Bladder microvascular endothelial cell (primary cell): ENCODE results near the gene PPIA. TPM values are rescaled to one million over a fixed set of nuclear protein-coding genes. Genes with fewer than 3 reads are reported as not detected.

ENCODE experiments used
- total RNA-seq: library from RNA; depleted of rRNA; stranded (reverse); fragments of >200 nt; gene quantifications from 2 replicates; pipeline ENCODE4 v1.2.3, GENCODE V29; 2014

Gene PPIA
- total RNA-seq = 1,086 and 1,951 TPM in 2 replicates

DNA sequence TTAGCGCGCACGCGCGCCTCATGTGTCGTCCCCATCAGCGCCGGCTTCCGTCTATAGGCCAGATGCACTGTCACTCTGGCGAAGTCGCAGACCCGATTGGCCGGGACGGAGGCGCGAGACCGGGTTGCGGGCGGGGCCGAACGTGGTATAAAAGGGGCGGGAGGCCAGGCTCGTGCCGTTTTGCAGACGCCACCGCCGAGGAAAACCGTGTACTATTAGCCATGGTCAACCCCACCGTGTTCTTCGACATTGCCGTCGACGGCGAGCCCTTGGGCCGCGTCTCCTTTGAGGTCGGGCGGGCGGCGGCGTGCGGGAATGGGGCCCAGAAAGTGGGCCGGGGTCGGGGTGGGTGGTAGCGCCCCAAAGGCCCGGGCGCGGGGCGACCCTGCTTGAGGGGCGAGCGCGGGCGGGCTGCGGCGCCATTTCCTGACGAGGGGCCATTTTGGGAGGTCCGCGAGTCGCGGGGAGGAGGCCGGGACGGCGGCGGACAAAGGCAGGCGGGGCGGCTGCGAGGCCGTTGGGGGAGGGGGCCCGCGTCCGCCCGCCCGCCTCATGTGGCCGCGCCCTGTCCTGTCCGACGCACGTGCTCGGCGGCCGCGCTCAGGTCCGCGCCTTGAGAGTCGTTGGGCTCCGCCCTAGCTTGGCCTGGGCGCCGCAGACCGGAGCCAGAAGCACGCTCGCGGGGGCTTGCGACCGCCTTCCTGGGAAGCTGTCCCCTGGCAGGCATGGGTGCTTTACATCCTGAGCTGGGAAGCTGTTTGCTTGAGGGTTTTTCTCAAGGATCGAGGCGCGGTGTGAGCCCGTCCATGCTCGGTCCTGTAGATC is at the start of gene PPIA:
Gene PPIA, plus strand, starts transcription at position 178 of the 825 bp plus-strand sequence. Its CDS starts 44 bp downstream, at position 222.

DNA sequence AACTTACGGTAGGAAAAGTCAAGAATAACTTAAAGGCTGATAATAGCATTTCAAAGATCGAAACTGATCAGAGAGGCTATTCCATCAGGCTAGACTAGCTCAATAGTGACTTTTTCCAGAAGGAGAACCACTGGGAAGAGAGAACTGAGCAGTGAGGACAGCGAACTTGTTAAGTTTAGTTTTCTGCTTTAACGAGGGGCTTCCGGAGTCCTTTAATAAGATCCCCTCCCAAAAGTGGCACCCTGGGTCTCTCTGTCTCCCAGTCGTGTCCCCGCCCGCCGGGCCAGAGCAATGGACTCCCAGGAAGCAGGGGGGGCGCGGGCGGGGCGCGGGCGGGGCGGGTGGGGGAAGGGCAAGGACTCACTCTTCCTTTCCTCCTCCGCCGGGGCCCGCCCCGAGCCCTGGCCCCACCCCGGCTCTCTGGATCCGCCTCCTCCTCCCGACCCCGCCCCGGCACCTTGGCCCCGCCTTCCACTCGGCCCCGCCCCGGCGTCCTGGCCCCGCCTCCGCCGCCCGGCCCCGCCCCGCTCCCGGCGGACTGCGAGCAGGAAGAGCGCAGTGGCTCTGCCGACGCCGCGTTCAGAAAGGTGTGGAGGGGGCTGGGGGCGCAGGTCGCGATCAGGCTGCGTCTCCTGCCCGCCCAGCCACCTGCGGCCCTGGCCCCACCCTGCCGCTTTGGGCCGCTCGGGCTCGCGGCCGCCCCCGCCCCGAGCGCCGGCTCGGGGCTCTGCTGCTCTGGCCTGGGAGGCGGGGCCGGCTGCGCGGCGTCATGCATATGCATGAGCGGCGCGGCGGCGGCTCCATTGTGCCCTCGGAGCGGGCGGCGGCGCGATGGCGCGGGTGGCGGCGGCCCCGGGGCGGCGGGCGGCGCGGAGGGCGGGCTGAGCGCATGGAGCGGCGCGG is 48.2 kb upstream of the PPIA start, which contains the start of gene ZMIZ2:
Gene ZMIZ2, plus strand, starts transcription at position 803 of the 903 bp plus-strand sequence. CDS start 7,403 bp downstream, outside the sequence.

DNA sequence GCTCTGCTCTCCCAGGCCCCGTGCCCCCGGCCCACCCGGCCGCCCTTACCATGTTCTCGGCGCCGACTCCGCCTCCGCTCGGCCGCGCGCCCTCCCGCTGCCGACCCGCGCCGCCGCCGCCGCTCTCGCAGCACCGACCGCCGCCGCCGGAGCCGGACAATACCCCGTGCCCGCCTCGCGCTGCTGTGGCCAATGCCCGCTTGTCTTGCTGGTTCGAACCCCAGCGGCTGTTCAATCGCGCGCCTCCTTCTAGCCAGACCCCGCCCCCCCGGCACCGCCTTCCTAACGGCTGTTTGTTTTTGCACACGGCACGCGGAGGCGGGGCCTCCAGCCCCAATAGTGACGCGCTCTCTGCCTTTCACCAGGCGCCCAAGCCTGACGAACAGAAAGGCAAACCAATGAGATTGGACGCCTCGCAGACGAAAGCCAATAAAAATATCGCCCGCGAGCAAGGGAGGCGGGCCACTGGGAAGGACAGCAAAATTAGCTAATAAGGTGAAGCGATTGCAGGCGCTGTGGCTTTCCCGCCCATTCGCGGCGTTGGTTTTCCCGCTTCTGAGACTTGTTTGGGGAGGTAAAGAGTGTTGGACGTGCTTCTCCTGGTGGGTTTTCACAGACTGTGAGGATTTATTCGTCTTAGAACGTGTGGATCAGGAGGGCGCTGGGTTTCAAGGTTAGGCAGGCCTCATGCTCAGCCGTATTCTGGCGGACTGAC is 51.6 kb downstream of the PPIA start, which contains the start of gene H2AZ2:
Gene H2AZ2, minus strand, starts transcription at position 168 of the 715 bp plus-strand sequence. Its CDS starts 116 bp downstream, at position 52.

Other genes with a start within 250 kb of the PPIA start
- gene DDX56, start 222.8 kb upstream of the PPIA start, total RNA-seq = 42.6 and 55.2 TPM in 2 replicates
- gene TMED4, start 214.4 kb upstream of the PPIA start, total RNA-seq = 47.9 and 80.4 TPM in 2 replicates
- 31.7 and 65.6 TPM in 2 replicates for gene OGDH, start 190.1 kb upstream of the PPIA start, total RNA-seq
- 4.7 and 14.9 TPM in 2 replicates for gene ZMIZ2, start 47.8 kb upstream of the PPIA start, total RNA-seq
- gene H2AZ2, start 51.4 kb downstream of the PPIA start, total RNA-seq = 210 and 226 TPM in 2 replicates
- gene PURB, start 88.8 kb downstream of the PPIA start, total RNA-seq = 12.1 and 24.1 TPM in 2 replicates
- under 0.01 and 0.13 TPM in 2 replicates for gene MYO1G, start 182.3 kb downstream of the PPIA start, total RNA-seq
- gene CCM2, start 203.5 kb downstream of the PPIA start, total RNA-seq = 64.1 and 72.2 TPM in 2 replicates